Erythroblast (primary cell): Measurements from ENCODE around the gene TDRD3.

Experiments
- GATA1 ChIP-seq: IDR thresholded peaks from 2 replicates; pipeline ENCODE4 v1.6.1; 2011; ENCODE audit warnings: low read depth, mild to moderate bottlenecking, control low read depth, low read length, moderate library complexity
- POLR2A ChIP-seq: IDR thresholded peaks from 2 replicates; pipeline ENCODE4 v1.6.1; 2011; ENCODE audit warnings: mild to moderate bottlenecking, low read length

GRCh38 chr13:60386250-60386649, 10.8 kb upstream of the TDRD3 start:
- TF ChIP-seq POLR2A, result no peak
- TF ChIP-seq GATA1, result no peak
